Erythroblast (primary cell): ENCODE measurements around the gene ACACB.

Experiments used
- DNase-seq, 2 experiments: peaks; one replicate each; lab custom pipeline; 2025; lab: John Stamatoyannopoulos, UW
- GATA1 ChIP-seq: IDR thresholded peaks from 2 replicates; pipeline ENCODE4 v1.6.1; 2011; ENCODE audit warnings: low read depth, mild to moderate bottlenecking, control low read depth, low read length, moderate library complexity
- POLR2A ChIP-seq: IDR thresholded peaks from 2 replicates; pipeline ENCODE4 v1.6.1; 2011; ENCODE audit warnings: mild to moderate bottlenecking, low read length

The ACACB gene

DNA sequence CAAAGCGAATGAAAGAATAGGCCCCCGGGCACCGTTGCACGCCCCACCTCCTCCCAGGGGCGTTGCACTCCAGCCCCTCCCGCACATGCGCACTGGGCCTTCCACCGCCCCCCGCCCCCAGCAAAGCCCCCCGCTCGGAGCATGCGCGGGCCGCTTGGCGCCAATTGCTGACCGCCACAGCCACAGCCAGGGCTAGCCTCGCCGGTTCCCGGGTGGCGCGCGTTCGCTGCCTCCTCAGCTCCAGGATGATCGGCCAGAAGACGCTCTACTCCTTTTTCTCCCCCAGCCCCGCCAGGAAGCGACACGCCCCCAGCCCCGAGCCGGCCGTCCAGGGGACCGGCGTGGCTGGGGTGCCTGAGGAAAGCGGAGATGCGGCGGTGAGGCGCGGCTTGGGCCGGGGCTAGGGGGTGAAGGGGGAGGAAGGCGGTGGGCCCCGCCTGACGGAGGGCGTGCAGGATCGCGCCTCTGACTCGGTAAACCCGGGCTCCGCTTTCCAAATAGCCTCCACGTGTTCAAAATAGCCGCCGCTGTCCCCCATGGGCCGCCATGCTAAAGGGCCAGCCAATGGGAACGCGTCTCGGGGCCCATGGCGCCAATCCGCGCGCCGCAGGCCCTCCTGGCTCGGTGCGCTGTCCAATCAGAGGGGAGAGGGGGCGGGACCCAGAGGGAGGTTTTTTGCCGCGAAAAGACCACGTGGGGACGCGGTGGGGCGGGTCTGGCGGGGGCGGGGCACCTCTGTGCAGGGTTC, 18.8 kb upstream of the ACACB start, which contains the start of gene UNG:
UNG (plus strand) TSS at position 163 of the 748 bp plus-strand sequence; CDS start at position 246, 83 bp downstream.
- TF ChIP-seq POLR2A (no peak), GATA1 (no peak)
- peak; percentile 95 to 97 for DNase-seq

DNA sequence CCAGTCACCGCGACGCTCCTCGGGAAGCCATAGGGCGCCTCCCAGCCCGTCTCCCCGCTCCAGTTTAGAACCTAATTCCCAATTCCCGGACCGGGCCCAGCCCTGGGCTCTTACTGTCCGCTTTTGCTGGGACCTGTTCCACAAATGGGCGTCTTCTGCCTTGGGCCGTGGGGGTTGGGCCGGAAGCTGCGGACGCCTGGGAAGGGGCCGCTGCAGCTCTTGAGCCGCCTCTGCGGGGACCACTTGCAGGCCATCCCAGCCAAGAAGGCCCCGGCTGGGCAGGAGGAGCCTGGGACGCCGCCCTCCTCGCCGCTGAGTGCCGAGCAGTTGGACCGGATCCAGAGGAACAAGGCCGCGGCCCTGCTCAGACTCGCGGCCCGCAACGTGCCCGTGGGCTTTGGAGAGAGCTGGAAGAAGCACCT, 18.2 kb upstream of the ACACB start:
- peak; percentile 75 to 79 for DNase-seq
- TF ChIP-seq POLR2A: no peak
- no peak for TF ChIP-seq GATA1

GRCh38 chr12:109098651-109099050, 17.7 kb upstream of the ACACB start:
- no peak for DNase-seq
- TF ChIP-seq POLR2A (no peak), GATA1 (no peak)

DNA sequence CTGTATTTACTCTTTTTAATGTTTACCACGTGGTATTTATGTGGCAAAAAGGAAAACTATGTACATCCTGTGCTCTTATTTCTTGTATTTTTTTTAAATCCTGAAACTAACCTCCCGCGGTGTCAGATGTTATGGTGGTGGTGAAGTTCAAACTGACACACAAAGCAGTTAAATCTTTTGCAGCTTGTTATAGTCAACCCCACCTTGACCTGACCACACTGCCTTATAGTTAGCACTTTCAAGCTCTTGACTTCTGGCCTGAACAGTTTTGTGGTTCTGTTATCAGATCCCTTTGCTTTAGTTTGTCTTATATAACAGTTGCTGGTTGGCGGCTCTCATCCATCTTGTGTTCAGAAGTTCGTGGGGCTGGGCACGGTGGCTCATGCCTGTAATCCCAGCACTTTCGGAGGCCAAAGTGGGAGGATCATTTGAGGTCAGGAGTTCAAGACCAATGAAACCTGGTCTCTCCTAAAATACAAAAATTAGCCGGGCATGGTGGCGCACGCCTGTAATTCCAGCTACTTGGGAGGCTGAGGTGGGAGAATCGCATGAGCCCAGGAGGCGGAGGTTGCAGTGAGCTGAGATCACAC, 16.9 kb upstream of the ACACB start:
- TF ChIP-seq GATA1 (no peak), POLR2A (no peak)
- DNase-seq: no peak

DNA sequence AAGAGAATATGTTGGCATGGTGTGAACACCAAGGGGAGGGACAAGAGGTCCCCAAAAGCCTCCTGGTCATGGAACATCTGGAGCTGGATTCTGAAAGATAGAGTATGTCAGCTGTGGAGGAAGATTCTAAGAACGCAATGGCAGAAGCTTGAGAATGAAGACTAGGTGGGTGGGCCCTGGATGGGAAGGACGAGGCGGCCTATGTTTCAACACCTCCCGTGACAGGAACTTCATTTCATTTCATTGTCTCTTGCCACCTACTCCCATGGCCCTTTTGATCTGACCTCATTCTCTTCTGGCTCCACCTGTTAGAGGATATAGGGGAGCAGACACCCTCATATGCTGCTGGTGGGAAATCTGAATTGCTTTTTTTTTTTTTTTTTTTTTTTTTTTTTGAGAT, 15.6 kb upstream of the ACACB start:
- DNase-seq: no peak
- TF ChIP-seq GATA1 (no peak), POLR2A (no peak)

GRCh38 chr12:109102491-109102890, 13.9 kb upstream of the ACACB start:
- TF ChIP-seq POLR2A (no peak), GATA1 (no peak)
- DNase-seq: no peak

- TF ChIP-seq POLR2A (no peak), GATA1 (no peak)
Observed at GRCh38 chr12:109105176-109105575, 11.2 kb upstream of the ACACB start.

GRCh38 chr12:109109746-109110350, 6.5 kb upstream of the ACACB start:
- peak in 1 of 2 experiments; percentile 22 for DNase-seq
- TF ChIP-seq GATA1 (no peak), POLR2A (no peak)

More at GRCh38 chr12:109105176-109105575, 11.2 kb upstream of the ACACB start:
- no peak for DNase-seq

GRCh38 chr12:109110988-109111495, 5.3 kb upstream of the ACACB start:
- peak; percentile 45 for TF ChIP-seq POLR2A
- TF ChIP-seq GATA1: no peak
- peak; percentile 80 to 81 for DNase-seq

- TF ChIP-seq POLR2A: no peak
- no peak for TF ChIP-seq GATA1
Observed at GRCh38 chr12:109112720-109113465, 3.5 kb upstream of the ACACB start.

DNA sequence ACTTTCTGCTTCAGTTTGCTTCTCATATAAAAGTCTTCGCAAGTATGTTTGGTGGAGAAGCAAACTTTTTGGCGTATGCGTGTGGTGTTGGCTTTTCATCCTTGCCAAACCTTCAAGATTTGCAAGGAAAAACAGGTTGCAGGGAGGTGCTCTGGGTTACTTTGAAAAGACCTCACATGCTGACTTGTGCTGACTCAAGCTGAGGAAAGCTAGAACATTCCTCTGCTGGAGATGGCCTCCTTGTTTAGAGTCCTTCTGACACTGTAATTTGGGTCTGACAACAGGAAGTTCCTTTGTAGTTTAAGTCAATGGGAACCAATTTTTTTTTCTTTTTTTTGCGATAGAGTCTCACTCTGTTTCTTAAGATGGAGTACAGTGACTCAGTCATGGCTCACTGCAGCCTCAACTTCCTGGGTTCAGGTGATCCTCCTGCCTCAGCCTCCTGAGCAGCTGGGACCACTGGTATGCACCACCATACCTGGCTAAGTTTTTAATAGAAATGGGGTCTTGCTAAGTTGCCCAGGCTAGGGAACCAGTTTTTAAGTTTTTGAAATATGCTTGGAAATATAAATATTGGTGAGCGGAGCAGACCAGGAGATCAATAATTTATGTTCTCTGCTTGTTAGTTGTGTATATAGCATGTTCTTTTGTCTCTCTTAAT, 2.6 kb upstream of the ACACB start:
- no peak for TF ChIP-seq POLR2A
- TF ChIP-seq GATA1: no peak
- no peak for DNase-seq

More at GRCh38 chr12:109112720-109113465, 3.5 kb upstream of the ACACB start:
- no peak for DNase-seq

GRCh38 chr12:109114644-109115043, 1.7 kb upstream of the ACACB start:
- TF ChIP-seq GATA1: no peak
- no peak for TF ChIP-seq POLR2A
- no peak for DNase-seq

DNA sequence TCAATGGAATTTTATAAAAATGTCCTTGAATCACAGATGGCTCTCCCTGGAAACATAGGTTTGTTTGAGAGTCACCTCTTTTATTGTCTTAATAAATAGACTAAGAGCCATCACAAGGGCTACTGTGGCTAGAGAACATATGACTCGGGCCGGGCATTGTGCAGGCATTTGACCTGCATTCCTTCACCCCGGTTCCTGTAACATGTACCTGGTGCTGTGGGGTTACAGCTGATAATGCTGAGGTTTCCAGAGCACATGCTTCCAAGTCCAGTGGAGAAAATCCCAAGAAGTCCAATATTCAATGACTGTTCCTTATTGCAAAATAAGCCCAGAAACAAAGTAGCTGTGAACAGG, 1.0 kb upstream of the ACACB start:
- no peak for DNase-seq
- no peak for TF ChIP-seq GATA1
- TF ChIP-seq POLR2A: no peak
